GM18868 (cell line): ENCODE measurements around the gene TMEM91.
"Not testable (repeated sequence)": the region's sequence is repeated elsewhere in the genome, so short reads cannot be mapped to it uniquely, and the experiment has no call there.

ENCODE experiments used
- ATAC-seq: cut with Tn5 transposase; IDR thresholded peaks from one replicate; pipeline ENCODE4 v1.9.1; 2021; ENCODE audit warnings: mild to moderate bottlenecking, moderate library complexity; ENCODE audit not compliant: unreplicated experiment

Gene TMEM91

GRCh38 chr19:41376241-41376997, at the start of gene TMEM91:
Gene TMEM91 (plus strand): TSS chr19:41376533. CDS start chr19:41378310, 1,777 bp downstream.
- ATAC-seq = no peak

- ATAC-seq = no peak
Measured at GRCh38 chr19:41327076-41327575, 49.2 kb upstream of the TMEM91 start.

DNA sequence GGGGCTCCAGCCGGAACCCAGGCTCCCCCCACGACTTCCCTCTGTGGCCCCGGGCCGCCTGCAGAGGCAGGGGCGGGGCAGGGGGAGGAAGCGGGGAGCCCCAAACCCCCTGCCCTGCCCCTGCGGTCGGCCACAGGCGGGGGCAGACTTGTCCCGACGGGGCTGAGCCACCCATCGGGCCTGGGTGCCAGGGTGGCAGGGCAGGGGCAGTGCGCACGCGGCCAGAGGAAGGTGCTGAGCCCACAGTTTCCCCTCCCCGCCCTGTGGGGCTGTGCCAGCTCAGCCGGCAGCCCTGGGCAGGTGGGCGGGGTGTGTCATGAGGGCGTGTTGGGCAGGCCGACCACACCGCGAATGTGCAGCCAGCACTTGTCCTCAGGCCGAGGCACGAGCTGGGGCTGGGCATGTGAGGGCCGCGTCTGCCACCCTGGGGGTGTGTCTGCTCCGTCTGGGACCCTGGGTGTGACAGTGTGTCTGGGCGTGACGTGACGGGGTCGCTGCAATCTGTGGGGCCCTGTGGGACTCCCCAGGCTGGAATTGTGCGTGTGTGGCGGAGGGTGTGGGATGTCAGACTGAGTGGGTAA, 48.7 kb upstream of the TMEM91 start:
- ATAC-seq = peak; percentile 45

GRCh38 chr19:41328157-41328841, 48.0 kb upstream of the TMEM91 start:
- no peak for ATAC-seq

DNA sequence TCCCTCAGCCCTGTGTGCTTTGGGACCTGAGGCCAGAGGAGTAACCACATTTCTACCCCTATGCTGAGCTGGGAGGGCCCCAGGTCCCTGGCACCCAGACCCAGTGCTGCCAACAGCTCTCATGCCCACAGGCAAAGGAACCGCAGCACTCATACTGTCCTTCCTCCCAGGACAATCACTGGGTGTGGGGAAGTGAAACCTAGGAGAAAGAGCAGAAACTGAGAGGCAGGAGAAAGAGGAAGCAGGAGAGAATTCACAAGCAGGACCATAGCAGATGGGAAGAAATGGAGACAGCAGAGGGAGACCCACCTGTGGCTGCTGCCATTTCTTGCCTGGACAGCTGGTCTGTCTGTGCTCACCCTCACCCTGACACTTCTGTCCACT, 47.5 kb upstream of the TMEM91 start:
- no peak for ATAC-seq

DNA sequence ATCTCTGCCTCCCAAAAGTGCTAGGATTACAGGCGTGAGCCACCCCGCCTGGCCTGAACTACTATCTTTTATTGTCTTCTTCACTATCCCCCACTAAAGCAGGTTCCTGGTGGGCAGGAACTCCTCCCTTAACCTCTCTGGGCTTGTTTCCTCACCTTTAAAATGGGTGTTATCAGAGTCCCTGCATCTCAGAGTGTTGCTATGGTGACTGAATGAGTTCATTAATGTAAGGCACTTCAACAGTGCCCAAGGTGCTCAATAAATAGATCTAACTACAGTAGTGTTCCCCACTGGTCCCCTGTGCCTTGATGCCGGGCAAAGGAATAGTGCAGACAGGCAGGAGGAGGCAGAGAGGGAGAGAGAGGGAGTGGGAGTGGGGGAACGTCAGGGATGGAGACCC, 45.9 kb upstream of the TMEM91 start:
- no peak for ATAC-seq

DNA sequence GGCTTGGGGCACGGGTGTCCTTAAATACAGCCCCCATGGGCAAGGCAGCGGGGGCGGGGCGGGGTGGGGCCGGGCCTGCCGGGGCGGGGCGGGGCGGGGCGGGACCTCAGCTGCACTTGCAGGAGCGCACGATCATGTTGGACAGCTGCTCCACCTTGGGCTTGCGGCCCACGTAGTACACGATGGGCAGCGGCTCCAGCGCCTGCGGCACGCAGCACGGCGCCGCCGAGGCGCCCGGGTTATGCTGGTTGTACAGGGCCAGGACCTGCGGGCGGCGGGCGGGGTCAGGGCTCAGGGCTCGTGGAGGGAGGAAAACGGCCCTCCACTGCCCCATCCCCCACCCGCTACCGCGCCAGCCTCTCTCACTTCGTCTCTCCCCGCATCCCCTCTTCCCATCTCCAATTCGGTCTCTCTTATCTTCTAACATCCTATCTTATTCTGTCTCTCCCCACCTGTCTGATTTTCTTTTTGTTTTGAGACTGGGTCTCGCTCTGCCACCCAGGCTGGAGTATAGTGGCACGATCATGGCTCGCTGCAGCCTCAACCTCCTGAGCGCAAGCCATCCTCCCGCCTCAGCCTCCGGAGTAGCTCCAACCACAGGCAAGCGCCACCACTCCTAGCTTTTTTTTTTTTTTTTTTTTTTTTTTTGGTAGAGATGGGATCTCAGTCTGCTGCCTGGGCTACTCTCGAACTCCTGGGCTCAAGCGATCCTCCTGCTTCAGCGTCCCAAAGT, 45.2 kb upstream of the TMEM91 start:
- ATAC-seq = no peak

DNA sequence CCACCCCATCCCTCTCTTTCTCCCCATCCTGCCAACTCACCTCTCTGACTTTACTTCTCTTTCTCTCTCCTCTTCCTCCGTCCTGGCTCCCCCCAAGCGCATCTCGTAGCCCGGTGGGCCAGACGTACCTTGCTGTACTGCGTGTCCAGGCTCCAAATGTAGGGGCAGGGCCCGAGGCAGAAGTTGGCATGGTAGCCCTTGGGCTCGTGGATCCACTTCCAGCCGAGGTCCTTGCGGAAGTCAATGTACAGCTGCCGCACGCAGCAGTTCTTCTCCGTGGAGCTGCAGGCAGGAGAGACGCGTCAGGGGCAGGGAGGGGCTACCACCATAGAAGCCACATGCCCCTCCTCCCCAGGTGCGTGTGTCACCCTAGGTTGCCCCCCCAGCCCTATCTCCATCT, 44.3 kb upstream of the TMEM91 start:
- no peak for ATAC-seq

GRCh38 chr19:41332468-41332867, 43.9 kb upstream of the TMEM91 start:
- no peak for ATAC-seq

DNA sequence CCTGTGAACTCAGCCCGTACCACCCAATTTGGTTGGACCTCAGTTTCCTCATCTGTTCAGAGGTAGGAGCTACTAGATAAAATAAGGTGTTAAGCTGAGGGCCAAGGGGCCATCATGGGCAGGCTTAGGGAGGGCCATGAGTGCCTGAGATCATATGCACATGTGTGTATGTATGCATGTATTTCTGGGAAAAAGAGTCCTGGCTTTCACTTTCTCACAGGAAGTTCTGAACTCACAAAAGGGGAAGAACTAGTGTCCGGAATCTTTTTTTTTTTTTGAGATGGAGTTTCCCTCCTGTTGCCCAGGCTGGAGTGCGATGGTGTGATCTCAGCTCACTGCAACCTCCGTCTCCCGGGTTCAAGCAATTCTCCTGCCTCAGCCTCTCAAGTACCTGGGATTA, 41.5 kb upstream of the TMEM91 start:
- no peak for ATAC-seq

- no peak for ATAC-seq
Measured at GRCh38 chr19:41335467-41335866, 40.9 kb upstream of the TMEM91 start.

DNA sequence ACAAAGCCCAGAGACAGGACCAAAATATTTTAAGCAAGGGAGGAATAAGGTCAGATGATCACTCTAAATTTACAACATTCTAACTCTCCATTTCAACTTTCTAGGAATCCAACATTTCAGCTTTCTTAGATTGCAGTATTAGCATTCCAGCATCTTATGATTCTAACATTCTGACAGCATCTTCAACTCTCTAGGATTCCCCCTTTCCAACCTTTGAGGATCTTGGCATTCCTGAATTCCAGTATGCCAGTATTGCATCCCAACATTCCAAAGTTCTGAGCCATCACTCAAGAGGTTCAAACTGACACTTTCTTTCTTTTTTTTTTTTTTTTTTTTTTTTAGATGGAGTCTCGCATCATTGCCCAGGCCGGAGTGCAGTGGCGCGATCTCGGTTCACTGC, 36.4 kb upstream of the TMEM91 start:
- no peak for ATAC-seq

DNA sequence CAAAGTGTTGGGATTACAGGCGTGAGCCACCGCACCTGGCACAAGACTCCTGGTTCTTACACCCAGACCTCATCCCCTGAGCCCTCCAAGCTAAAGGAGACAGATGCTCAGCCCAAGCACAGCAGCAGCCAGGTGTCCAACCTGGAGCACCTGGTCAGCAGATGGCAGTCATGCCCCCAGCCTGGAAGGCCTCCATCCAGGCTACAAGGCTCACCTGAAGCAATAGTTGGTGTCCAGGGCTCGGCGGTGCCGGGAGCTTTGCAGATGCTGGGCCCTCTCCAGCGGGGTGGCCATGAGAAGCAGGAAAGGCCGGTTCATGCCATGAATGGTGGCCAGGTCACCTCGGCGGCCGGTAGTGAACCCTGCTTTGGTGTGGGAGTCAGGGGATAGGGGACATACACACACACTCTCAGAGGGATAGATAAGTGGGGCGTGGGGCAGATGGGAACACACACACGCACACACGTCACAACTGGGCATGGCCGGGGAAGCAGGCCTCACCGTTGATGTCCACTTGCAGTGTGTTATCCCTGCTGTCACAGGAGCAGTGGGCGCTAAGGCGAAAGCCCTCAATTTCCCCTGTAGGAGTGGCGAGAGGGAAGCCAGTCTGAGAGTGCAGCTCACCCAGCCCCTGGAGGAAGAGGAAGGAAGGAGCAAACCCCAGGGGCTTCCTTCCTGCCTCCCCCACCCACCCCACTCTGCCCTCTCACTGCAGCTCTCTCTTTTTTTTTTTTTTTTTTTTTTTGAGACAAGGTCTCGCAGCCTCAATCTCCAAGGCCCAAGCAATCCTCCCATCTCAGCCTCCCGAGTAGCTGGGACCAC, 34.5 kb upstream of the TMEM91 start:
- ATAC-seq = no peak

DNA sequence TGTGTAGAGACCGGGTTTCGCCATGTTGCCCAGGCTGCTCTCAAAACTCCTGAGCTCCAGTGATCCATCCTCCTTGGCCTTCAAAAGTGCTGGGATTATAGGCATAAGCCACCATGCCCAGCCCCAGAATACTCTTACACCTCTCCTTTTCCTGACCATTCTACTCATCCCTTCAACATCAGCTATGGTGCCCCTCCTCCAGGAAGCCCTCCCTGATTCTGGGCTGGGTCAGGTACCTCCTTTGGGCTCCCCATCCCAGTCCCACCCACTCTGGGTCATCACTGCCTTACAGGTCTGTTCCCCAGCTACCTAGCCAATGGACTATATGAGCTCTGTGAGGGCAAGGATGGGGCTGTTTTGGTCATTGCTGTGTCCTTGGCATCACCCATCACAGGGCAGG, 32.2 kb upstream of the TMEM91 start:
- no peak for ATAC-seq

- ATAC-seq = not testable (repeated sequence)
Measured at GRCh38 chr19:41346916-41347315, 29.4 kb upstream of the TMEM91 start.

GRCh38 chr19:41350735-41351338, 25.5 kb upstream of the TMEM91 start:
- no peak for ATAC-seq

DNA sequence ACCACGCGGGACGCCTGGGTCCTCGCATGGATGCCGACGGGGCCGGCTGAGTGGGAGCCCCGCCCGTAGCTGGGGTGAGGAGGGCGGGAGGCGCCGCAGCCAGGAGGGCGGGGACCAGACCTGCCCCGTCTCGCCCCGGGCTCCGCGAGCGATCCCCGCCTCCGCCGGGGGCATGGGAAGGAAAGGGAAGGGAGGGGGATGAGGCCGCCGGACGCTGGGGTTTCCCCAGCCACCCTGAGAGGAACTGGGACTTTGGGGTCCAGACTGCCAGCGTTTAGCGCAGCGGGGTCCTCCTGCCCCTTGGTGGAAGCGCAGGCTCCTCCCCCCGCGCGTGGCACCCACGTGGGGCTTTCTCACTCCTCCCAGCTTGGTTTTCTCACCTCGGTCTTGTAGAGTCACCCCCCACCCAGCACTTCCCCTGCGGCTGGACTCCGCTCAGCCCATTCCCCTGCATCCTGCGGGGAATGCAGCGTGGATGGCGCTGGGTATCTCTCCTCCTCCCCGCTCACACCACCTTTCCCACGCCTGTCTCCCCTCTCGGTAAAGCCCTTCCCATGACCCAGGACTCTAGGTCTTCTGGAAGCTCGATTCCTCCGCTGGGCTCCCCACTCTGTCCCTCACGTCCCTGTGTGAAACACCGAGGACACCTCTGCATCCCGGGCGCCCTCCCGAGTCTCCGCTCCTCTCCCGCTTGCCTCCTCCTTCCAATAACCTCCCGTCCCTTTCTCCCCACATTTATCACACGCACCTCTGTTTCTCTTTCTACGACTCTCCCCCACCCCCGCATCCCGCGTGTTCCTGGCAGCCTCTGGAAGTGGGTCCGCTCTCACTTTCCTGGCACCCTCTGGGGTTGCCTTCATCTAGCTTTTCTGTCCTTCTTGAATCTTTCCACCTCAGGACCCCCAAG, 24.7 kb upstream of the TMEM91 start:
- peak; percentile 41 for ATAC-seq

DNA sequence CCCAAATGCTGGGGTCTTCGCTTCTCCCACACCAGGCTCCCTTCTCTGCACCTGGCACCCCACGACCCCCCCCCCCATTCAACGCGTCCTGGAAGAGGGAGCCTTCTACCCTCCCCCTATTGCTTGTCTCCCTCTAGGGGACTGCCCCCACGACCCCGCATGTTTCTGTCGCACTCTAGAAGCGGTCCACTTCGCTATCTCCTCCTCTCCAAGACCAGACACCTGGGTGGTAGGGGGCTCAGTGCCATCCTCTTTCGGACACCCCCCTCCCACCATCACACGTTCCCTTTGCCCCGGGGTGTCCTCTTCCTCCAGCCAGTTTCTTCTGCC, 24.1 kb upstream of the TMEM91 start:
- ATAC-seq = no peak
